K562 (cell line): ENCODE data around the gene ITGA11. TPM values are rescaled to one million over a fixed set of nuclear protein-coding genes. Genes with fewer than 3 reads are reported as not detected.

Source experiments
- ATAC-seq: fragments of 200-7000 bp; cut with Tn5 transposase; 3 replicates; pipeline ENCODE4 v1.9.1; 2020; ENCODE audit warnings: moderate library complexity
- BruUV-seq: library from RNA; stranded (reverse); fragments of 400-500 nt; replicated peaks from 2 replicates; lab custom pipeline; 2021; lab: Mats Ljungman, UMichigan
- CTCF ChIA-PET: fragments of 300-600 bp; formaldehyde crosslinking; extraction: SDS; loops from one replicate; lab custom pipeline; 2021; ENCODE audit warnings: low intra/inter-chr PET ratio; lab: Yijun Ruan, JAX
- POLR2A ChIA-PET: fragments of 300-600, 350-650 bp; sonication (Branson Sonifier 250); formaldehyde crosslinking; extraction: SDS; loops from one replicate; lab custom pipeline; 2021; ENCODE audit warnings: antibody characterized with exemption, inconsistent platforms; lab: Yijun Ruan, JAX
- DNase-seq, 4 experiments: peaks; one replicate each; pipeline versions ENCODE4 v3.0.0 to v3.0.0-alpha.2; 2011 to 2018; ENCODE audit warnings: low spot score in 3 of 4, mixed read lengths in 3 of 4; ENCODE audit errors: extremely low read depth in 1 of 4
- FAIRE-seq: peaks from 2 replicates; lab custom pipeline; 2011; peaks lifted over from hg19 to GRCh38; lab: Jason Lieb, UNC
- H2AFZ ChIP-seq: 2 replicates; pipeline ENCODE4 v1.6.0; 2011; ENCODE audit warnings: low read depth, low read length, control low read depth, inconsistent platforms
- H3K27ac ChIP-seq: fragments of 200-600 bp; 3 replicates; pipeline ENCODE4 v1.8.0; 2011; ENCODE audit warnings: low read depth, mild to moderate bottlenecking, control low read depth, inconsistent platforms, low read length, moderate library complexity, mixed read lengths; ENCODE audit errors: extremely low read depth
- H3K27me3 ChIP-seq, 2 experiments: fragments of 300-600 bp in 1 of 2; 2 replicates in 1 of 2; 3 replicates in 1 of 2; pipeline versions ENCODE4 v1.6.0 to v1.8.0; 2011; ENCODE audit warnings: inconsistent platforms in 2 of 2, low read length in 2 of 2, mild to moderate bottlenecking in 1 of 2, mixed read lengths in 1 of 2, moderate library complexity in 1 of 2; ENCODE audit not compliant: control insufficient read depth in 2 of 2, insufficient read depth in 2 of 2
- H3K36me3 ChIP-seq: fragments of 300-600 bp; 3 replicates; pipeline ENCODE4 v1.8.0; 2011; ENCODE audit warnings: mild to moderate bottlenecking, low read length, inconsistent platforms; ENCODE audit not compliant: control insufficient read depth, insufficient read depth
- H3K4me1 ChIP-seq, 2 experiments: fragments of 200-600 bp in 1 of 2; replicated peaks in 1 of 2; 2 replicates in 1 of 2; 3 replicates in 1 of 2; pipeline versions ENCODE4 v1.5.1 to v1.8.0; 2011; ENCODE audit warnings: inconsistent platforms in 2 of 2, low read length in 2 of 2, mild to moderate bottlenecking in 1 of 2, mixed read lengths in 1 of 2, moderate library complexity in 1 of 2; ENCODE audit not compliant: control insufficient read depth in 2 of 2, insufficient read depth in 2 of 2
- H3K4me2 ChIP-seq: 2 replicates; pipeline ENCODE4 v1.6.1; 2011; ENCODE audit warnings: low read length, control low read depth, inconsistent platforms, mixed read lengths; ENCODE audit not compliant: insufficient read depth
- H3K4me3 ChIP-seq: fragments of 200-600 bp; sonication (generic), shearing (Covaris generic); 2 replicates; pipeline ENCODE4 v1.5.1; 2016; ENCODE audit warnings: control low read depth, inconsistent platforms
- H3K79me2 ChIP-seq: fragments of 200-600 bp; 3 replicates; pipeline ENCODE4 v1.8.0; 2011; ENCODE audit warnings: low read length, inconsistent platforms; ENCODE audit not compliant: control insufficient read depth, insufficient read depth
- H3K9ac ChIP-seq, 2 experiments: 2 replicates each; pipeline versions ENCODE4 v1.6.0 to v1.6.1; 2011; ENCODE audit warnings: low read depth in 2 of 2, low read length in 2 of 2, control low read depth in 1 of 2, inconsistent platforms in 1 of 2, mild to moderate bottlenecking in 1 of 2, mixed read lengths in 1 of 2; ENCODE audit not compliant: insufficient read depth in 1 of 2
- H3K9me1 ChIP-seq: one replicate; pipeline ENCODE4 v1.6.0; 2011; ENCODE audit warnings: inconsistent platforms, mild to moderate bottlenecking, low read length, moderate library complexity; ENCODE audit not compliant: control insufficient read depth, insufficient read depth
- H3K9me3 ChIP-seq: replicated peaks from 2 replicates; pipeline ENCODE4 v1.5.1; 2011; ENCODE audit warnings: low read depth, low read length, inconsistent platforms; ENCODE audit not compliant: control insufficient read depth, insufficient read depth
- H4K20me1 ChIP-seq: replicated peaks from 2 replicates; pipeline ENCODE4 v1.6.1; 2011; ENCODE audit warnings: low read length, inconsistent platforms, mixed read lengths; ENCODE audit not compliant: control insufficient read depth, insufficient read depth
- CGGBP1 ChIP-seq: fragments of 250-450 bp; sonication (Bioruptor Pico); IDR thresholded peaks from 2 replicates; pipeline ENCODE4 v1.9.0; 2021; ENCODE audit warnings: mild to moderate bottlenecking
- GATA2 ChIP-seq: sonication (generic); formaldehyde crosslinking; IDR thresholded peaks from 2 replicates; pipeline ENCODE4 v1.4.0; 2020; ENCODE audit warnings: mild to moderate bottlenecking, missing genetic modification reagents
- HIVEP1 ChIP-seq: fragments of 250-450 bp; sonication (Bioruptor Pico); IDR thresholded peaks from 2 replicates; pipeline ENCODE4 v1.4.0; 2020; ENCODE audit warnings: mild to moderate bottlenecking
- MAFF ChIP-seq: IDR thresholded peaks from 2 replicates; pipeline ENCODE4 v1.6.1; 2012; ENCODE audit warnings: low read length, improper control_type of control experiment
- MCM2 ChIP-seq: fragments of 450-650 bp; IDR thresholded peaks from 2 replicates; pipeline ENCODE4 v1.6.1; 2017; ENCODE audit warnings: low read depth, mild to moderate bottlenecking
- SRSF3 ChIP-seq: fragments of 200-400 bp; formaldehyde crosslinking; IDR thresholded peaks from 2 replicates; pipeline ENCODE4 v1.6.1; 2016; ENCODE audit warnings: mild to moderate bottlenecking, low read length, moderate library complexity; ENCODE audit not compliant: insufficient read depth
- TCF3 ChIP-seq: sonication (generic); formaldehyde crosslinking; IDR thresholded peaks from 2 replicates; pipeline ENCODE4 v1.4.0; 2020; ENCODE audit warnings: mild to moderate bottlenecking, missing genetic modification reagents
- THRB ChIP-seq: fragments of 450-650 bp; formaldehyde crosslinking; conservative IDR thresholded peaks from 2 replicates; pipeline ENCODE4 v1.4.0; 2022; ENCODE audit warnings: mild to moderate bottlenecking, missing genetic modification characterization
- TSHZ1 ChIP-seq: fragments of 250-450 bp; sonication (Bioruptor Pico); IDR thresholded peaks from 2 replicates; pipeline ENCODE4 v1.4.0; 2020; ENCODE audit warnings: mild to moderate bottlenecking, moderate library complexity
- ZFP36 ChIP-seq: fragments of 150-350 bp; IDR thresholded peaks from 2 replicates; pipeline ENCODE4 v1.6.1; 2018; ENCODE audit warnings: low read length, low read depth; ENCODE audit not compliant: partially characterized antibody
- ZNF277 ChIP-seq: fragments of 250-450 bp; sonication (Bioruptor Pico); IDR thresholded peaks from 2 replicates; pipeline ENCODE4 v1.8.0; 2022; ENCODE audit warnings: inconsistent platforms, mild to moderate bottlenecking, moderate library complexity, borderline replicate concordance
- ZSCAN29 ChIP-seq: fragments of 450-650 bp; IDR thresholded peaks from 2 replicates; pipeline ENCODE4 v1.6.1; 2017
- WGBS: fragments of 100-300 bp; shearing (Covaris generic); methylation state at CpG from one replicate; pipeline ENCODE4 v1.1.6; 2016; ENCODE audit warnings: low coverage, mixed read lengths; ENCODE audit not compliant: insufficient coverage; ENCODE audit errors: missing lambda C conversion rate; 5-methylcytosine and 5-hydroxymethylcytosine counted together
- in situ Hi-C: fragments of 300-500 bp; cut with MboI; formaldehyde crosslinking; loops from 4 replicates; pipeline ENCODE4 v1.15.0; 2018; ENCODE audit warnings: inconsistent platforms, mixed read lengths
- intact Hi-C: fragments of 100-400 bp; cut with micrococcal nuclease; formaldehyde crosslinking; loops from 2 replicates; pipeline ENCODE4 v1.14.2; 2022
- polyA plus RNA-seq, 8 experiments: library from polyadenylated mRNA; depleted of rRNA in 4 of 8; stranded (reverse) in 5 of 8; unstranded in 3 of 8; fragments of >200 nt; fragmentation: Nextera tagmentation in 2 of 8; fragmentation: Illumina TruSeq in 1 of 8; extraction: Ambion mirVana in 2 of 8; extraction: Trizol in 1 of 8; gene quantifications; 2 replicates each; pipeline versions ENCODE4 v1.2.1 to v1.2.3, GENCODE V29; 2011 to 2014; ENCODE audit warnings: inconsistent platforms in 1 of 8, missing spikeins in 1 of 8
- total RNA-seq, 7 experiments: library from RNA; depleted of rRNA in 6 of 7; stranded (reverse); fragments of >200 nt in 6 of 7; fragmentation: Illumina TruSeq in 2 of 7; extraction: Trizol in 2 of 7; gene quantifications; 2 replicates each; pipeline versions ENCODE4 v1.2.1 to v1.2.3, GENCODE V29; 2011 to 2021; ENCODE audit warnings: low replicate concordance in 1 of 7
- TF ChIP-seq, protein P1 (sequence below): fragments of 250-450 bp; sonication (Bioruptor Pico); IDR thresholded peaks from 2 replicates; pipeline ENCODE4 v1.4.0; 2020; ENCODE audit warnings: mild to moderate bottlenecking

Gene ITGA11
- total and polyA plus RNA-seq, 9 of the 15 experiments (the other 6 are each of a cell fraction or from before 2014, with no cell fraction given): 0.01 TPM; not detected in 8

DNA sequence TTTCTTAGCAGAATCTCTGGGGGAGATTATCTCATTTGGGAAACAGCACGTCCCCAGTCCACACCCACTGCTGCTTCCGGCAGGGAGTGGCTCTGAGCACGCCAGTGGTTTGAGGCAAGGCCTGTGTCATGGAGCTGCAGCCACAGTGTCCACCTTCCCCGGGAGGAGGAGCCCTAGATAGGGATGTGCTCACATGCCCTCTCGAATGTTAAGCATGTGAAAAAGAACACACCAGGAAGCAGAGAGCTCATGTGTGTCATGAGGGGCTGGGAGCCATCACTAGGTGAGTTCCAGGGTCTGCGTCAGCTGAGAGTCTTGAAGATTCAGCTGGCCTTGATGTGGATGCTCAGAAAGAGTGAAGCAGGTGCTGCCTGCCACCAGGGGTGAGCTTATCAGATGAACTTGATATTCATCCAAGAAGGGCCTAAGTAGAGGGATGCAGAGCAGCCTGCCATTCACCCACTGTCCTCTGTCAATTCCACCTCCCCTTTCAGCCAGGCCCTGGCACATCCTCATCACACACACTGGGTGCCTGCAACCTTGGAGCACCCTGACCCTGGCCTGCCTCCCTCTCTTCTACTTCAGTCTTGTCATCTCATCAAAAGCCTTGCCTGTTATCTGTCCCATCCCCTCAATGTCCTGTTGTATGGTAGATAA is 16.3 kb downstream of the ITGA11 start (continued):
- TF ChIP-seq THRB (no peak), ZFP36 (peak; percentile 28), HIVEP1 (CRISPR knock-in tag) (no peak), TCF3 (0 out of 2 replicates have a peak, but pooled peaks have one; percentile 16), ZSCAN29 (no peak), CGGBP1 (CRISPR knock-in tag) (no peak), SRSF3 (no peak)
- TF ChIP-seq, all 486 proteins: peak for 7

DNA sequence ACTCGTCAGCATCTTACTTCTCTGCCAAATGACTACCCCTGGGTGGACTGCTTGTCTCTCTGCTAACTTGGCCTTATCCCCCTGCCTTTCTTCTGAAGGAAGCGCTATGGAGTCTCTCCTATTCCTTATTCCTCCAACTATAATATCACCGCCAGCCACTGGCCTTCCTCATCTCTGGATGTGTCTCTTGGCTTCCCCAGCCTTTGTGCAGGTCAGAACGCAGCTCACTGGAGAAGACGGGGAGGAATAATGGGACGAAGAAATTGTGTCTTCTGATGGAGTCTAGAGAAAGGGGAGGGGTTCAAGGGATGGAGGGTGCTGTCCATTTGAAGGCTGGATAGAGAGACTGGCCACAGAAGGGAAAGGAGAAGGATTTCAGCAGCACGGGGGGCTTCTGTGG is 16.9 kb downstream of the ITGA11 start:
- in situ Hi-C loops (no loop called here), intact Hi-C loops (no loop called here)
- ChIA-PET CTCF (no interaction called here), POLR2A (interaction anchor here (0.6 kb wide), 1 partner anchor 75 kb away, joined by 3 read pairs; no protein-coding TSS in a partner anchor)
- no peak for ATAC-seq
- Histone ChIP-seq H4K20me1 (no peaks in the 10 kb centered on the region), H3K27ac (no peak overlapping the region), H2AFZ (0 out of 2 replicates have a peak overlapping the region, but pooled peaks have one; percentile 22), H3K4me3 (no peak overlapping the region), H3K36me3 (no peaks in the 10 kb centered on the region), H3K9ac (no peak overlapping the region), H3K9me3 (no peaks in the 10 kb centered on the region), H3K4me1 (peaks cover 0 to 14% of the 10 kb centered on the region in 2 experiments; a peak in 2 of 5 replicates), H3K4me2 (peak overlapping the region; percentile 39; the same call in 1 of the 2 replicates), H3K79me2 (no peaks in the 10 kb centered on the region), H3K27me3 (peaks cover 4 to 13% of the 10 kb centered on the region in 2 experiments; a peak in 4 of 5 replicates), H3K9me1 (no peaks in the 10 kb centered on the region)
- WGBS: 9% methylated on average over 7 of the region's 7 CpGs
- FAIRE-seq: no peak
- BruUV-seq: no TSS peak
- no peak for DNase-seq
- TF ChIP-seq ZNF277: no peak
- no peak for TF ChIP-seq MCM2
- no peak for TF ChIP-seq TSHZ1 (CRISPR knock-in tag)
- no peak for TF ChIP-seq GATA2 (CRISPR knock-in tag)
- TF ChIP-seq, protein P1, sequence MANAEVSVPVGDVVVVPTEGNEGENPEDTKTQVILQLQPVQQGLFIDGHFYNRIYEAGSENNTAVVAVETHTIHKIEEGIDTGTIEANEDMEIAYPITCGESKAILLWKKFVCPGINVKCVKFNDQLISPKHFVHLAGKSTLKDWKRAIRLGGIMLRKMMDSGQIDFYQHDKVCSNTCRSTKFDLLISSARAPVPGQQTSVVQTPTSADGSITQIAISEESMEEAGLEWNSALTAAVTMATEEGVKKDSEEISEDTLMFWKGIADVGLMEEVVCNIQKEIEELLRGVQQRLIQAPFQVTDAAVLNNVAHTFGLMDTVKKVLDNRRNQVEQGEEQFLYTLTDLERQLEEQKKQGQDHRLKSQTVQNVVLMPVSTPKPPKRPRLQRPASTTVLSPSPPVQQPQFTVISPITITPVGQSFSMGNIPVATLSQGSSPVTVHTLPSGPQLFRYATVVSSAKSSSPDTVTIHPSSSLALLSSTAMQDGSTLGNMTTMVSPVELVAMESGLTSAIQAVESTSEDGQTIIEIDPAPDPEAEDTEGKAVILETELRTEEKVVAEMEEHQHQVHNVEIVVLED (CRISPR knock-in tag): no peak
- TF ChIP-seq MAFF: no peak
